GM12891 (cell line): ENCODE data around the gene TSACC.

Experiments used
- PAX5 ChIP-seq: IDR thresholded peaks from 2 replicates; pipeline ENCODE4 v1.6.1; 2011; ENCODE audit warnings: low read length, moderate library complexity, mild to moderate bottlenecking; ENCODE audit not compliant: insufficient read depth, severe bottlenecking
- POLR2A ChIP-seq: IDR thresholded peaks from 2 replicates; pipeline ENCODE4 v1.6.1; 2011; ENCODE audit warnings: low read depth, low read length, control low read depth
- POLR2AphosphoS5 ChIP-seq: IDR thresholded peaks from 2 replicates; pipeline ENCODE4 v1.6.1; 2011; ENCODE audit warnings: low read depth, low read length, control low read depth
- TAF1 ChIP-seq: IDR thresholded peaks from 2 replicates; pipeline ENCODE4 v1.6.1; 2011; ENCODE audit warnings: low read depth, low read length, control low read depth

GRCh38 chr1:156338180-156338976 is at the start of gene TSACC, which contains the start of gene CCT3:
- TF ChIP-seq POLR2AphosphoS5 (peak; percentile 96), TAF1 (peak; percentile 91), POLR2A (peak; percentile 95), PAX5 (peak; percentile 81)
